RKO (cell line): ENCODE data around the gene NR6A1.

Source experiments
- DNase-seq: peaks from one replicate; pipeline ENCODE4 v3.0.0-alpha.2; 2016; ENCODE audit warnings: low spot score

Gene NR6A1

DNA sequence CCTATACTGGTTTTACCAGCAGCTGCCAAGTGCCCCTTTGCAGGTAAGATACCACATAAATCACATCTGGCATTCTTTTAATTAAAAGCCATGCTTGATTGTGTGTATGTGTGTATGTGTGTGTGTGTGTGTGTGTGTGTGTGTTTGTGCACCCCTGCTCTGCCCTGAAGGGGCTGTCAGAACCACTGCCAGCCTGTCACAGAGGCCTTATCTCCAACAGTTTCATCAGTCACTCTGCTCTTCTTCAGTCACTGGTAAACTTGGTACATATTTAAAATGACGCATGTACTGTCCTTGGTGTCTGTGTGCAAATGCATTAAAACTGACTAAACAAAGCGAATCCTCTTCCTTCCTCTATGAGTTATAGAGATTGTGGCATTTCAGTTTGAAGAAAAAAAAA lies 244.9 kb downstream of the NR6A1 start:
- DNase-seq = no peak

DNA sequence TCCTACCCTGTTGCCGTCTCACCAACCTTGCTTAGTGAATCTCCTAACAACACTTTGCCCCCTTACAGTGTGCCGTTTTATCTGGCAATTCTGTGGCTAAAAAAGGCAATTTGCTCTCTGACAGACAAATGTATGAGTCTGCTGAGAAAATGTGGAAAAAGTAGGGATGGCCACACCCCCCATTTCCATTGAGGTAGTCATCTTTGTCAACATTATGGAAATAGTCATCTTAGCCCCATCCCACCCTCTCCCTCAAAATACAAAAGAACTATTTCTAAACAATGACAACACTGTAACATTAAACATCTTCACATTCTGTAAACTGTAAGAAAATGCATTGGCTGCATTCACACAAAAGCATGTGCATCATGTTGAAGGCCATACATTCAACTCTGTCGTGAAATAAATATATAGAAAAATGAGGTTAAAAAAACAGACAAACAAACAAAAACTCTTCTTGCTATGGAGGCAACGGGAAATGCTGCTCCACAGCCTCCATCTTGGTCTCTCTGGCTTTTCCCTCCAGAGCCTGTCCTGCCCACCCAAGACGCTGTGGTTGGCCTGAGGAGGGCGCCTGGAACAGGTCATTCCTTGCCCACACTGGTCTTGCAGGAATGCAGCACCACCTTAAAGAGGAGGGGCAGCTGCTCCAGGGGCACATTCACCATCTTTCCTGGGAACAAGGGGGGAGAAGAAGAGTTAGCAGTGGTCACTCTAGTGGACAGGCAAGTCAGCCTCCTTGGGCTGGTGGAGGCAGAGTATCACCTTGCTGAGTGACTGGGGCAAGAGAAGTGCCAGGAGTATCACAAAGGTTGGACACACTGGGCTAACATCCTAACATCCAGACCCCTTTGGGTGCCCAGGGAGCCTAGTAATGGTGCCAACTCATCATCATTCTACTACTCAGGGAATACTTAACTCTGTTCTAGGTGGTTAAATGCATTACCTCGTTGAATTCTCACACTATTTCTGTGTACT lies 248.7 kb downstream of the NR6A1 start:
- DNase-seq = no peak

DNA sequence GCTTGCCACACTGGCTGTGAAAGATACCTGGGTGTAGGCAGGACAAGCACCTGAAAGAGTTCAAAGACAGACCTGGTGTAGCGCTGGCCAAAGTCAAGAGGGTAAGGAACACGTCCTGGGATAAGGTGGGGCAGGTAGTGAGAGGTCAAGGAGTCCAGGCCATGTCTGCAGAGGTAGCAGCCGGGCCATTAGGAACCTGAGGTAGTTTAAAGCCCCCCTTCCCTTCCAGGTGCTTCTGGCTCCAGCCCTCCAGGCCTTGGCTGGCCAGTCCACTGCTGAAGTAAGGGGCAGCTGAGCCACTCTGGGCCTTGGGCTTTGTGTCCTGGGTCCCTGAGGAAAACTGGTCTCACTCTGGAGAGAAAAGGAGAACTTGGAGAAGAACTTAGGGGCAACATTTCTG lies 250.0 kb downstream of the NR6A1 start:
- DNase-seq = no peak

DNA sequence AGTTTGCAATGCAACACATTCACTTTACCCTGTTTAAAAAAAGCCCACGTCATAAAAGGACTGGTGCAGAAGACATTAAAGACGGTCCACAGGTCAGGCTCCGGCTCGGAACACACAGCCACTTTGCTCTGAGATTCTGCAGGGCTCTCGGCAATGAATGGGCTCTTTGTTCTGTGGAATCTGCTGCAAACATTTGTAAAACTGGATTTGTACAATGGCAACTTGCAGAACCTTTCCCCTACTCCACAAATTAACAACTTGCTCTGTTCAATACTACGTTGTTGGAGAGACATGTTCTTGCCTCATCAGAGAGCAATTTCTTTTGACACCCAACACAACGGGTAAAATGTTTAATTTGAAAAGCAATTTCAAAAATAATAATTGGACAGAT lies 250.9 kb downstream of the NR6A1 start:
- no peak for DNase-seq

DNA sequence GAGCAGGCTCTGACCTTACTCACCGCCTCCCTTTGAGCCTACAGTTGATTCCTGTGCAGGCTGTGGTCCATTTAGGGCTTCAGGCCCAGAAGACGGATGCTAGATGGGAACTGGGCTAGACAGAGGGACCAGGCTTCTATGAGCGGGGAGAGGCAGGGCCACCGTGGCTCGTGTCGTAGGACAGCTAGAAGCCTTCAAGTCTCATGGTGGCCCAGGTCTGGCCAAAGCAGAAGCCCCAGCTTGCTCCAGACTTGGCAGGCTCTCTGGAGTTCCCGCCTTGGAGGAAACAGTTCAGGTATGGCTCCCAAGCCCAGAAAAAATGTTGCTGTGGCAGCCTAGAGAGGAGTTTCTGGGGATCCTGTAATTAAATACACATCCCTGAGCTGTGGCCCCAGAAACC lies 253.0 kb downstream of the NR6A1 start:
- DNase-seq = no peak

GRCh38 chr9:124517600-124517999 lies 253.5 kb downstream of the NR6A1 start:
- DNase-seq = no peak

DNA sequence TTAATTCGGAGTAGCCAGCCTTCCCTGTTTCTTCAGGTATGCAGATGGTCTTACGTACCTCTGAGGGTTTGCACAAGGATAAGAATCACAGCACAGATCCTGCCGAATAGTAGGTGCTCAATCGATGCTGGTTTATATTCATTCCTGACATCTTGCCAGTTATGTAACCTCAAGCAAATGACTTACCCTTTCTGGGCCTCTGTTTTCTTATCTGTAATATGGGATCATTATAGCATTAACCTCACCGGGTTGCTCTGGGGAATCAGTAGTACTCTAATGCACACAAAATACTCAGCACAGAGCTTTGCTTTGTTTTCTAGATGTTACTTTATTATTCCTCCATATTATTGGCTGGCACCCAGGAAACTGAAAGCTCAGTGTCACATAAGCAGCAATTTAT lies 256.2 kb downstream of the NR6A1 start:
- no peak for DNase-seq

GRCh38 chr9:124514125-124514524 lies 257.0 kb downstream of the NR6A1 start:
- no peak for DNase-seq

DNA sequence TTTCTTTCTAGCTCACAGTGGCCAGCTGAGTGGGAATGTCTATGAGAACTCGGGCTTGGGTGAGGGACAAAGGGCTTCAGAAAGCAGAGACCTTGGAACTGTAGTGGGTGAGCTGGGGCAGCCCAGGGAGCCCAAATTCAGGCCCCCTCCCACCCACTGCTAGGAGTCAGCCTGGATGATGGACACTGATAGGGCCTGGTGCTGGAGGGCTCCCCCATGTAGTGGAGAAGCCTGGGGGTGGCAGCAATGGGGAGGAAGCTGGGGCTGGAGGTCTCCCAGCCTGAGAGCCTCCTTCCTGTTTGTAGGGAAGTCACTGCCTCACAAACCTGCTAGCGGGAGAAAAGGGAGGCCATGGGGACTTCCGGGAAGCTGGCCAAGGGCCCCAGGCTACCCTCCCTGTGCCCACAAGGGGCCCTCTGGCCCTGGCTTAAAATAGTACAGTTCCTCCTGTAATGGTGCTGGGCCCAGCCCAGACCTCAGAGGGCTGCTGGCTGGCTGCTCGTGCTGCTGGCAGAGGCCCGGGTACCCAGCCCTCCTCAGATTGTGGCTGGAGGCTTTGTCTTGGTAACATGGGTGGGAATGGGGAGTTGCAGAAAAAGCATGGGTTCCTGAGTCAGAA lies 257.6 kb downstream of the NR6A1 start:
- DNase-seq = no peak

DNA sequence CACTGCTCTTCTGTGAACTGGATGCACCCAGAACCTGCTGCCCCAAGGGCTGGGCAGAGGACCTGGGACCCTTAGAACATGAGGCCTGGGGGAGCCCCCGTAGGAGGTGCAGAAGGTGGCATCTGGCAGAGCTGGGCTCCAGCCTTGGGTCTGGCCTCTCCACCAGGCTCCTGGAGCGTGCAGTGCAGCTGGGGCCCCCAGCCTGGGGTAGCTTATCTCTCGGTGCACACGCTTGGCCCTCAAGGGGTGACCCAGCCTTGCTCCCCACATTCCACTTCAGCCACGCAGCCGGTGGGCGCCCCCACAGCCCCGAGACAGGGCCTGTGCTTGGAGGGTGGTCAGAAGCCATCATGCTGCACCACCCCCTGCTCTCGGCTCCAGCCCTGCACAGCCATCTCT lies 258.3 kb downstream of the NR6A1 start:
- no peak for DNase-seq

DNA sequence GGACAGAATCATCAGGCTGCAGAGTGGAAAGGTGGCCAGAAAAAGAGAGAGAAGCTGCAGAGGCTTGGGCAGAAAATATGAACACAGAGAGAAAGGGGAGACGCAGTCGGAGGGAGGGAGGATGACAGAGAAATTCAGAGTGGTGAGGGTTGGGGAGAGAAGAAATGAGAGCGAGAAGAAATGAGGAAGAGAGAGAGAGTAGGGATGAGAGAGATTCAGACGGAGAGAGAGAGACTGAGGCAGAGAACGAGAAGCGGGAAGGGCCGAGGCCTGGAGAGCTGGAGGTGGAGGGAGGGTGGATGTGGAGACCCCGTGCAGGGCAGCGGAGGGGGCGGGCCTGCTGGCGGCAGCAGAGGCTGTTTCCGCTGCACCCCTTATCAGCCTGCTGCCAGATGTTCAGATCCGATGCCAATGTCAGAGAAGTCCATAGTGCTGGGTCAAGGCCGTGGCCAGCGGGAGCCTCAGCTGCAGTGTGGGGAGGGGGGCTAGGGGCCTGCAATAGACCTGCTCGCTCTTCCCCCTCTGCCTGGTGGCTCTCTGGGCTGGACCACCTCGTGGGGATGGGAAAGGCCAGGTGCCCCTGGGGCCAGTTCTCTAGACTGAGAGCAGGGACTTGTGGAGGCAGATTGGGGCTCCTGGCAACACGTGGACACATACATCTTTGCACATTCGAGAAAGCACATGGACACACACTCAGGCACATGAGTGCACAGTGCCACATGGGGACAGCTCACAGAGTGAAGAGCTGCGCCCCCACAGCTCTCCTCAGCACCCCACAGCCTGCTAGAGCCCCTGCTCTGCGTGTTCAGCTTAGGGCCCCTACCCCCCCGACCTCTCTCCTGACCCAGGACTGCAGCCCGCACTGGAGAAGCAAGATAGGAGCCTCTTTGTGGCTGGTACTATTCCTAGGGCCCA lies 259.0 kb downstream of the NR6A1 start:
- DNase-seq = no peak

GRCh38 chr9:124511426-124511840 lies 259.7 kb downstream of the NR6A1 start:
- DNase-seq = peak; percentile 22

GRCh38 chr9:124510650-124511425 lies 260.3 kb downstream of the NR6A1 start:
- no peak for DNase-seq

DNA sequence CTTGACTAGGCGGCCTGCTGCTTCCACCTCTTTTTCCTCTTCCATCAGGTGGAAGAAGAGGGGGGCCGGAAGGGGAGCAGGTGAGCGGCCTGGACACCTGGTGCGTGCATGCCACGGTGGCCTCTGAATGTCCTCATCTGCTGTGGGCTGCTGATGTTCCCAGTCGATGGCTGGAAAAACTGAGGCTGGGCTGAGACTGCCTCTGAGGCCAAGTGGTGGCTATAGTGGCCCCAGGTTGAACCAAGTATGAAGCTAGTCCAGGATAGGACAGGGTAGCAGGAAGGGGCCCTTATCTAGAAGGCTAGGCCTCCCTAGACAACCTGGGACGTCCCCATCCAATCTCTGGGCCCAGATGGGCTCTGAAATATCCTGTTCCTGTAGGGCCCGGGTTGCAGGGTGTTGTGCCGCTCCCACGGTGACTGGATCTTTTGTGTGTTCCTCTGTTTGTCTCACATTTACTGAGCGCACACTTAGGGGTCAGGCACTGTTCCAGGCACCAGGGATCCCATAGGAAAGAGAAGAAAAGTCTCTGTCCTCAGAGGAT lies 263.2 kb downstream of the NR6A1 start:
- DNase-seq = no peak

DNA sequence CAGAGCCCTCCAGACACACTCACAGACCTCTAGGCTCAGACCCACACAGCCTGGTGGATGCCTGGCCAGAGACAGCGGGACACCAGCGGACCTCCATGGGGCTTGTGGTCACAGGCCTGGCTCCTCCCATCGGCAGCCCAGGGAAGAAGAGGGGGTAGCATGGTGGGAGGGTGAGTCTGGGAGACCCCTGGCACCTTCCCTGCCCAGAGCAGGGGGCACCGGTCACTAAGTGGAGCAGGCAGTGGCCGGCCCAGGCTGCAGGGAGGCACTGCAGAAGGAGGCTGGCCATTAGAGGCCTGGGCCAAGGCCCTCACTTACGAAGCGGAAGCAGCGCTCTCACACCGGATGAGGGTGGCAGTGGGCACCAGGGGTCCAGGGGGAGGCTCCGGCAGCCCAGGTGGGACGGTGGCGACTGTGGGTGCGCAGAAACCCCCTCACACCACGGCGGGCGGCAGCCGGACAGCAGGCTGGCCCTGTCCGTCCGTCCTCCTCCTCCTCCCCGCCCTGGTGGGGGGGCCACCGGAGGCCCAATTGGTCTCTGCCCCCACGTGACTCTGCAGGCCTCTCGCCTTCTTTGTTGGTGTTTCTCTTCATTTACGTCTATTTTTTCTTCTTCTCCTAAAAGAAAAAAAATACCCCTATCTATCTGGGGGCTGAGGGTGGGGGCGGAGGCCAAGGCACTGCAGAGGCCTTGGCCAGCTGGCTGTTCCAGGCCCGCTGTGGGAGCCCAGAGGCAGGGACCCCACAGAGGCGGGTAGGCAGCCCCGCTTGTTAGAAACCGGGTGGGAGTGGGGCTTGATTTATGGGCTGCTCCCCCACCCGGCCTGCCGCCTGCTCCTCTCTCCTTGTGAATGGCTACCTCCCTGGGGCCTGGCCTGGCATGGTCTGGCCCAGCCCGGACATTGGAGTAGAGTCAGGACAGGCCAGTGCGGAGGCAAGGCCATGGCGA lies 263.9 kb downstream of the NR6A1 start, which contains the start of gene NR5A1:
TSS of gene NR5A1 (minus strand) at position 469 of the 949 bp plus-strand sequence. CDS start 4,004 bp downstream, outside the sequence.
- DNase-seq = no peak

DNA sequence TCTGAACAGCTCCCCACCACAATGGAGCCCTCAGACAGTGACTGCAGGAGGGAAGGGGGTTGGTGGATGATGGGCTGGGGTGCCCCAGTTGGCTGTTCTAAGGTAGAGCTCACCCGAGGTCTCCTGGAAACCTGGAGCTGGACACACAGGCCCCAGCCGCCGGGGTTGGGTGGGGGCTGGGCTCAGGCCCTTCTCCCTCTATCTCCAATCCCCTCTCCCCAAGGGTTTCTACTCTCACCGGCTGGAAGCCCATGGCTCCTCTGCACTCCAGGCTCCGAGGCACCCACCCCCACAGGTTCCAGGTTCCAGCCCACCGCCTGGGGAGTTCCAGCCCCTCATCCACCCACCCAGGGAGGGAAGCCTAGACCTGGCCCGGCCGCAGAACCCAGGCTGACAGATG lies 264.7 kb downstream of the NR6A1 start:
- DNase-seq = no peak

- DNase-seq = no peak
Observed at GRCh38 chr9:124505901-124506346, 265.2 kb downstream of the NR6A1 start.

- DNase-seq = no peak
Observed at GRCh38 chr9:124505006-124505900, 265.9 kb downstream of the NR6A1 start.

DNA sequence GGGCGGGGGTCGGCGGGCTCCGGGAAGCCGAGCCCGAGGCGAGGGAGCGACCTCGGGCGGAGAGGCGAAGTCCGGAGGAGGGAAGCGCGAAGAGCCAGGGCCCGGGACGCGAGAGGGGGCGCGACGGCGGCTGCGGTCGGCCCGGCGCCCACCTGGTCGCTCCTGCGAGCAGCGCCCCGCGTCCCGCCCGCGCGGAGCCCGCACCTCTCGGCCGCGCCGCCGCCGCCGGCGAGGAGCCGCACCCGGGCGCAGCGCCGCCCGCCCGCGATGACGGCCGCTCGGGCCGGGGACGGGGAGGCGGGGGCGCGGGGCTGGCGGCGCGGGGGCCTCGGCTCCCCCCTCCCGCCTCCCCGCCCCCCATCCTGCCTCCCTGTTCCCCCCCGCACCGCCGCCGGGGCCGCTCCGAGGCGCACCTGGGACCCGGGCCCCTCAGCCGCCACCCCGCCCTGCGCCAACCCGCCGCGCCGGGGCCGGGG lies 266.5 kb downstream of the NR6A1 start:
- no peak for DNase-seq
